ENCODE data around the gene PLPP7. TPM values are rescaled to one million over a fixed set of nuclear protein-coding genes. Genes with fewer than 3 reads are reported as not detected.

The PLPP7 gene
- total RNA-seq, 4 donors from 2014 or later, result 14.4 to 24.6 (median 21.5) TPM

DNA sequence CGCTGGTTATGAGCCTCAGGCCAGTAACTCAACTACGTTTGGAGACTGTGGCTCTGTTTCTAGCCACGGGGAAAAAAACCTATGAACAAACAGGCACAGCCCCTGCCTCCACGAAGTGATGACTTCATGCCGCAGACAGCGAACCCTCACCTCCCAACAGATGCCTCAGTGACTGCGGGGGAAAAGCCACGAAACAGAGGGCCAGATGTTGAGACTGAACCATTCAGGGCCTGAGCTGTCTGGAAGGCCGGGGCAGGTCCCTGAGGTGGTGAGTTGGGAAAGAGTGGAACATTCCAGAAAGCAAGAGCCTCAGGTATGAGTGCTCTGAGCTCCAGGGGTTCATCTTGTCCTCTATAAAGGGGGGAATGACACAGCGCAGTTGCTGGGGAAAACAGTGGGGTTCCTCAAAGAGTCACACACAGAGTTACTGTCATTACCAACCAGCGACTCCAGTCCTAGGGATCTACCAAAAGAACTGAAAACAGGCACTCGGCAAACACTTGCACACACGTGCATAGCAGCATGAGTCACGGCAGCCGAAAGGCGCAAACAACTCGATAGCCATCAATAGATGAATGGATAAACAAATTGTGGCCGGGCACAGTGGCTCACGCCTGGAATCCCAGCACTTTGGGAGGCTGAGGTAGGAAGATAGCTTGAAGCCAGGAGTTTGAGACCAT is 15.3 kb downstream of the PLPP7 start:
- peak in 1 of 2 donors; percentile 36 for TF ChIP-seq EP300 (IDR thresholded peaks at IDR 0.05)
- TF ChIP-seq, protein P1, sequence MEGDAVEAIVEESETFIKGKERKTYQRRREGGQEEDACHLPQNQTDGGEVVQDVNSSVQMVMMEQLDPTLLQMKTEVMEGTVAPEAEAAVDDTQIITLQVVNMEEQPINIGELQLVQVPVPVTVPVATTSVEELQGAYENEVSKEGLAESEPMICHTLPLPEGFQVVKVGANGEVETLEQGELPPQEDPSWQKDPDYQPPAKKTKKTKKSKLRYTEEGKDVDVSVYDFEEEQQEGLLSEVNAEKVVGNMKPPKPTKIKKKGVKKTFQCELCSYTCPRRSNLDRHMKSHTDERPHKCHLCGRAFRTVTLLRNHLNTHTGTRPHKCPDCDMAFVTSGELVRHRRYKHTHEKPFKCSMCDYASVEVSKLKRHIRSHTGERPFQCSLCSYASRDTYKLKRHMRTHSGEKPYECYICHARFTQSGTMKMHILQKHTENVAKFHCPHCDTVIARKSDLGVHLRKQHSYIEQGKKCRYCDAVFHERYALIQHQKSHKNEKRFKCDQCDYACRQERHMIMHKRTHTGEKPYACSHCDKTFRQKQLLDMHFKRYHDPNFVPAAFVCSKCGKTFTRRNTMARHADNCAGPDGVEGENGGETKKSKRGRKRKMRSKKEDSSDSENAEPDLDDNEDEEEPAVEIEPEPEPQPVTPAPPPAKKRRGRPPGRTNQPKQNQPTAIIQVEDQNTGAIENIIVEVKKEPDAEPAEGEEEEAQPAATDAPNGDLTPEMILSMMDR (IDR thresholded peaks at IDR 0.05), result no peak
- TF ChIP-seq POLR2A (IDR thresholded peaks at IDR 0.05), result no peak
- H3K9me3 ChIP-seq, result no peaks in the 10 kb centered on the region
- DNase-seq (ENCODE audit: low spot score in 2 of 2), result peak; percentile 41 to 43
- H3K36me3 ChIP-seq, result peaks cover 0 to 7% (median 0%) of the 10 kb centered on the region in 3 donors
- H3K4me1 ChIP-seq, result no peaks in the 10 kb centered on the region
- peak overlapping the region in 2 of 4 donors; percentile 36 to 62 for H3K27ac ChIP-seq
- no peak overlapping the region for H3K4me3 ChIP-seq
- no peaks in the 10 kb centered on the region for H3K27me3 ChIP-seq
- WGBS, 2 donors, result 61 to 62% methylated on average over 19 of the region's 19 CpGs

DNA sequence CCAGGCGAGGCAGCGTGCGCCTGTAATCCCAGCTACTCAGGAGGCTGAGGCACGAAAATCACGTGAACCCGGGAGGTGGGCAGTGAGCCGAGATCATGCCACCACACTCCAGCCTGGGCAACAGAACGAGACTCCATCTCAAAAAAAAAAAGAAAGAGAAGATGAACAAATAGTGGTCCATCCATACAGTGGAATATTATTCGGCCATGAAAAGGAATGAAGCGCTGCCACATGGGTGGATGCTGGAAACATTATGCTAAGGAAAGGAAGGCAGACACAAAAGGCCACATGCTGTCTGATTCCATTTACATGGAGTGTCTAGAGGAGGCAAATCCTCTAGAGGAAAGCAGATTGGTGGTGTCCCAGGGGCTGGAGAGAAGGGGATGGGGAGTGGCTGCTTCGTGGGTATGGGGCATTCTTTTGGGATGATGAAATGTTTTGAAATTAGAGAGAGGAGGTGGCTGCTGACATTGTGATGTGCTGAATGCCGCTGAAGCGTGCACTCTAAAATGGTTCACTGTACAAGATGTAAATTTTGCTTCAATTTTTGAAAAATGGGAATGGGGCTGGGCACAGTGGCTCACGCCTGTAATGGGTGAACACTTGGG is 17.0 kb downstream of the PLPP7 start:
- H3K4me3 ChIP-seq, result no peak overlapping the region
- 92 to 94% methylated on average over 14 of the region's 14 CpGs for WGBS, 2 donors
- H3K36me3 ChIP-seq, result peaks cover 0 to 7% (median 0%) of the 10 kb centered on the region in 3 donors
- no peaks in the 10 kb centered on the region for H3K27me3 ChIP-seq
- no peaks in the 10 kb centered on the region for H3K4me1 ChIP-seq
- no peaks in the 10 kb centered on the region for H3K9me3 ChIP-seq
- H3K27ac ChIP-seq, result no peak overlapping the region
- TF ChIP-seq, protein P1 (IDR thresholded peaks at IDR 0.05), result no peak
- TF ChIP-seq EP300 (IDR thresholded peaks at IDR 0.05), result no peak
- no peak for TF ChIP-seq POLR2A (IDR thresholded peaks at IDR 0.05)
- no peak for DNase-seq (ENCODE audit: low spot score in 2 of 2)

GRCh38 chr9:131307974-131308373 is 18.5 kb downstream of the PLPP7 start:
- Histone ChIP-seq H3K4me3 (no peak overlapping the region), H3K27me3 (no peaks in the 10 kb centered on the region), H3K9me3 (no peaks in the 10 kb centered on the region), H3K4me1 (peaks cover 0 to 1% (median 0%) of the 10 kb centered on the region in 4 donors), H3K27ac (no peak overlapping the region), H3K36me3 (peaks cover 0 to 7% (median 0%) of the 10 kb centered on the region in 3 donors)
- WGBS, 2 donors, result 86 to 87% methylated on average over 29 to 30 of the region's 31 CpGs
- no peak for DNase-seq (ENCODE audit: low spot score in 2 of 2)
- TF ChIP-seq, protein P1 (IDR thresholded peaks at IDR 0.05), result no peak
- no peak for TF ChIP-seq EP300 (IDR thresholded peaks at IDR 0.05)
- no peak for TF ChIP-seq POLR2A (IDR thresholded peaks at IDR 0.05)

DNA sequence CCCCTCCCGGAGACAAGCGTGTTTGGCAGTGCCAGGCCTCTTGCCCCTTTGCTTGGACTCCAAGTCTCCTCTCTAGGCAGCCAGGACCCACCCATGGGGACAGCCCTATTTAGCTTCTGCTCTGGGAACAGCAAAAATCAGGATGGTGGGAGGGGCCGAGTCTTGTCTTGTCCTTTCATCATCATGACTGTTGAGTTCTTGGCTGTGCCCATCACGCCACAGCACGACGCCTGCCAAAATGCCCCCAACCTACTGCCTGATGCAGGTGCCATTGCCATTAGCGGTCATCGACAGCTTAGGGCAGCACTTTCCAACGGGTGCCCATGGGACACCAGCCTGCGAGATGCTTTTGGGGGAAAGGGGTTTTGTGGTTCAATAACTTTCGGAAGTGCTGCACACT is 18.9 kb downstream of the PLPP7 start:
- Histone ChIP-seq H3K27me3 (no peaks in the 10 kb centered on the region), H3K4me1 (peaks cover 0 to 4% (median 0%) of the 10 kb centered on the region in 4 donors), H3K9me3 (no peaks in the 10 kb centered on the region), H3K4me3 (no peak overlapping the region), H3K27ac (no peak overlapping the region), H3K36me3 (peaks cover 0 to 7% (median 0%) of the 10 kb centered on the region in 3 donors)
- 91 to 93% methylated on average over 9 to 11 of the region's 11 CpGs for WGBS, 2 donors
- TF ChIP-seq POLR2A (IDR thresholded peaks at IDR 0.05) (no peak), EP300 (IDR thresholded peaks at IDR 0.05) (no peak)
- TF ChIP-seq, protein P1 (IDR thresholded peaks at IDR 0.05), result no peak
- no peak for DNase-seq (ENCODE audit: low spot score in 2 of 2)

GRCh38 chr9:131308906-131309529 is 19.5 kb downstream of the PLPP7 start:
- H3K4me3 ChIP-seq, result no peak overlapping the region
- TF ChIP-seq, protein P1 (IDR thresholded peaks at IDR 0.05), result no peak
- no peak for TF ChIP-seq EP300 (IDR thresholded peaks at IDR 0.05)
- no peak for TF ChIP-seq POLR2A (IDR thresholded peaks at IDR 0.05)
- peaks cover 0 to 7% (median 0%) of the 10 kb centered on the region in 3 donors for H3K36me3 ChIP-seq
- WGBS, 2 donors, result 78 to 81% methylated on average over 15 to 17 of the region's 17 CpGs
- H3K27me3 ChIP-seq, result no peaks in the 10 kb centered on the region
- H3K4me1 ChIP-seq, result peaks cover 0 to 4% (median 0%) of the 10 kb centered on the region in 4 donors
- H3K27ac ChIP-seq, result no peak overlapping the region
- DNase-seq (ENCODE audit: low spot score in 2 of 2), result no peak
- no peaks in the 10 kb centered on the region for H3K9me3 ChIP-seq
